HEK293 (cell line): Measurements from ENCODE around the gene KCNS3.

Experiments used
- CTCF ChIA-PET: fragments of 350-600 bp; formaldehyde crosslinking; extraction: SDS; loops from one replicate; lab custom pipeline; 2021; ENCODE audit warnings: antibody characterized with exemption; lab: Yijun Ruan, JAX
- POLR2A ChIA-PET: fragments of 300-600 bp; formaldehyde crosslinking; extraction: SDS; loops from one replicate; lab custom pipeline; 2020; ENCODE audit warnings: antibody characterized with exemption, inconsistent platforms; lab: Yijun Ruan, JAX
- H3K27ac ChIP-seq: fragments of 200-500 bp; sonication (Bioruptor generic); 2 replicates; pipeline ENCODE4 v1.5.1; 2014; ENCODE audit warnings: low read depth, low read length, control low read depth, inconsistent platforms; ENCODE audit errors: extremely low read depth
- H3K36me3 ChIP-seq, 2 experiments: fragments of 200-500 bp in 1 of 2; sonication (Bioruptor generic) in 1 of 2; 1 replicate in 1 of 2; 2 replicates in 1 of 2; pipeline ENCODE4 v1.5.1; 2014 to 2017; ENCODE audit warnings: inconsistent platforms in 2 of 2, low read length in 2 of 2; ENCODE audit not compliant: control insufficient read depth in 2 of 2, insufficient read depth in 1 of 2
- H3K4me1 ChIP-seq: fragments of 200-500 bp; sonication (Bioruptor generic); 2 replicates; pipeline ENCODE4 v1.5.1; 2014; ENCODE audit warnings: mild to moderate bottlenecking, low read length, inconsistent platforms; ENCODE audit not compliant: control insufficient read depth, insufficient read depth
- H3K4me3 ChIP-seq: 2 replicates; pipeline ENCODE4 v1.5.1; 2011; ENCODE audit warnings: low read depth, mild to moderate bottlenecking, control low read depth, low read length, moderate library complexity
- H3K9me3 ChIP-seq: fragments of 200-500 bp; sonication (Bioruptor generic); 2 replicates; pipeline ENCODE4 v1.5.1; 2014; ENCODE audit warnings: low read depth, low read length, inconsistent platforms; ENCODE audit not compliant: control insufficient read depth, insufficient read depth
- GLI4 ChIP-seq: fragments of 450-650 bp; formaldehyde crosslinking; IDR thresholded peaks from 2 replicates; pipeline ENCODE4 v1.5.1; 2016; ENCODE audit warnings: missing biosample characterization, missing genetic modification characterization
- GLIS1 ChIP-seq: fragments of 450-650 bp; formaldehyde crosslinking; IDR thresholded peaks from 2 replicates; pipeline ENCODE4 v1.5.1; 2016; ENCODE audit warnings: missing biosample characterization, missing genetic modification characterization
- MZF1 ChIP-seq: fragments of 450-650 bp; formaldehyde crosslinking; IDR thresholded peaks from 2 replicates; pipeline ENCODE4 v1.5.1; 2017; ENCODE audit warnings: missing biosample characterization, missing genetic modification characterization, borderline replicate concordance
- OVOL3 ChIP-seq: fragments of 450-650 bp; formaldehyde crosslinking; IDR thresholded peaks from 2 replicates; pipeline ENCODE4 v1.5.1; 2016; ENCODE audit warnings: missing biosample characterization, missing genetic modification characterization
- SCRT1 ChIP-seq: fragments of 450-650 bp; formaldehyde crosslinking; IDR thresholded peaks from 2 replicates; pipeline ENCODE4 v1.5.1; 2016; ENCODE audit warnings: missing biosample characterization, missing genetic modification characterization, borderline replicate concordance
- SP7 ChIP-seq: fragments of 450-650 bp; formaldehyde crosslinking; IDR thresholded peaks from 2 replicates; pipeline ENCODE4 v1.5.1; 2016; ENCODE audit warnings: missing biosample characterization, missing genetic modification characterization
- TRIM28 ChIP-seq: IDR thresholded peaks from 2 replicates; pipeline ENCODE4 v1.6.1; 2011; ENCODE audit warnings: low read length, control low read depth, borderline replicate concordance
- WT1 ChIP-seq: fragments of 450-650 bp; formaldehyde crosslinking; IDR thresholded peaks from 2 replicates; pipeline ENCODE4 v1.5.1; 2016; ENCODE audit warnings: missing biosample characterization, missing genetic modification characterization
- ZBTB1 ChIP-seq: fragments of 450-650 bp; formaldehyde crosslinking; IDR thresholded peaks from 2 replicates; pipeline ENCODE4 v1.5.1; 2016; ENCODE audit warnings: missing biosample characterization, missing genetic modification characterization
- ZBTB17 ChIP-seq: fragments of 450-650 bp; formaldehyde crosslinking; IDR thresholded peaks from 2 replicates; pipeline ENCODE4 v1.5.1; 2016; ENCODE audit warnings: missing biosample characterization, missing genetic modification characterization
- ZBTB48 ChIP-seq: fragments of 450-650 bp; formaldehyde crosslinking; IDR thresholded peaks from 2 replicates; pipeline ENCODE4 v1.5.1; 2016; ENCODE audit warnings: missing biosample characterization, missing genetic modification characterization
- ZNF10 ChIP-seq: fragments of 450-650 bp; formaldehyde crosslinking; IDR thresholded peaks from 2 replicates; pipeline ENCODE4 v1.5.1; 2017; ENCODE audit warnings: missing biosample characterization, missing genetic modification characterization
- ZNF140 ChIP-seq: fragments of 450-650 bp; formaldehyde crosslinking; IDR thresholded peaks from 2 replicates; pipeline ENCODE4 v1.5.1; 2016; ENCODE audit warnings: missing biosample characterization, missing genetic modification characterization
- ZNF157 ChIP-seq: fragments of 450-650 bp; formaldehyde crosslinking; IDR thresholded peaks from 2 replicates; pipeline ENCODE4 v1.5.1; 2016; ENCODE audit warnings: missing biosample characterization, missing genetic modification characterization
- ZNF169 ChIP-seq: fragments of 450-650 bp; formaldehyde crosslinking; IDR thresholded peaks from 2 replicates; pipeline ENCODE4 v1.5.1; 2016; ENCODE audit warnings: missing biosample characterization, missing genetic modification characterization
- ZNF211 ChIP-seq: fragments of 450-650 bp; formaldehyde crosslinking; IDR thresholded peaks from 2 replicates; pipeline ENCODE4 v1.5.1; 2016; ENCODE audit warnings: low read depth, missing biosample characterization, missing genetic modification characterization
- ZNF324 ChIP-seq: fragments of 450-650 bp; formaldehyde crosslinking; IDR thresholded peaks from 2 replicates; pipeline ENCODE4 v1.5.1; 2016; ENCODE audit warnings: missing biosample characterization, missing genetic modification characterization
- ZNF341 ChIP-seq: fragments of 450-650 bp; formaldehyde crosslinking; IDR thresholded peaks from 2 replicates; pipeline ENCODE4; 2016; ENCODE audit warnings: low read depth, missing biosample characterization, missing genetic modification characterization
- ZNF423 ChIP-seq: fragments of 450-650 bp; formaldehyde crosslinking; IDR thresholded peaks from 2 replicates; pipeline ENCODE4 v1.5.1; 2016; ENCODE audit warnings: missing biosample characterization, missing genetic modification characterization
- ZNF433 ChIP-seq: fragments of 450-650 bp; formaldehyde crosslinking; IDR thresholded peaks from 2 replicates; pipeline ENCODE4 v1.5.1; 2016; ENCODE audit warnings: missing biosample characterization, missing genetic modification characterization, low read depth
- ZNF548 ChIP-seq: fragments of 450-650 bp; formaldehyde crosslinking; IDR thresholded peaks from 2 replicates; pipeline ENCODE4 v1.5.1; 2016; ENCODE audit warnings: missing biosample characterization, missing genetic modification characterization
- ZNF549 ChIP-seq: fragments of 450-650 bp; IDR thresholded peaks from 2 replicates; pipeline ENCODE4 v1.5.1; 2018; ENCODE audit warnings: missing biosample characterization, missing genetic modification characterization, mild to moderate bottlenecking, inconsistent platforms, moderate library complexity
- ZNF600 ChIP-seq: fragments of 450-650 bp; formaldehyde crosslinking; IDR thresholded peaks from 2 replicates; pipeline ENCODE4 v1.5.1; 2016; ENCODE audit warnings: missing biosample characterization, missing genetic modification characterization
- ZNF621 ChIP-seq: fragments of 450-650 bp; formaldehyde crosslinking; IDR thresholded peaks from 2 replicates; pipeline ENCODE4 v1.5.1; 2017; ENCODE audit warnings: missing biosample characterization, missing genetic modification characterization
- ZNF626 ChIP-seq: fragments of 450-650 bp; sonication (Bioruptor Pico); formaldehyde crosslinking; IDR thresholded peaks from 2 replicates; pipeline ENCODE4 v1.5.1; 2018; ENCODE audit warnings: missing biosample characterization, missing genetic modification characterization, inconsistent platforms
- ZNF785 ChIP-seq: fragments of 450-650 bp; formaldehyde crosslinking; IDR thresholded peaks from 2 replicates; pipeline ENCODE4 v1.5.1; 2016; ENCODE audit warnings: missing biosample characterization, missing genetic modification characterization
- ZSCAN30 ChIP-seq: fragments of 450-650 bp; IDR thresholded peaks from 2 replicates; pipeline ENCODE4 v1.5.1; 2018; ENCODE audit warnings: missing biosample characterization, mild to moderate bottlenecking, missing genetic modification characterization, moderate library complexity
- ZXDB ChIP-seq: fragments of 450-650 bp; formaldehyde crosslinking; IDR thresholded peaks from 2 replicates; pipeline ENCODE4 v1.5.1; 2016; ENCODE audit warnings: missing biosample characterization, missing genetic modification characterization
- TF ChIP-seq, protein P1 (sequence below): fragments of 450-650 bp; formaldehyde crosslinking; IDR thresholded peaks from 2 replicates; pipeline ENCODE4 v1.5.1; 2016; ENCODE audit warnings: missing biosample characterization, missing genetic modification characterization
- TF ChIP-seq, protein P2 (sequence below): fragments of 450-650 bp; formaldehyde crosslinking; IDR thresholded peaks from 2 replicates; pipeline ENCODE4 v1.5.1; 2016; ENCODE audit warnings: missing biosample characterization, missing genetic modification characterization
- TF ChIP-seq, protein P3 (sequence below): fragments of 450-650 bp; formaldehyde crosslinking; IDR thresholded peaks from 2 replicates; pipeline ENCODE4 v1.5.1; 2017; ENCODE audit warnings: missing biosample characterization, missing genetic modification characterization

Gene KCNS3

DNA sequence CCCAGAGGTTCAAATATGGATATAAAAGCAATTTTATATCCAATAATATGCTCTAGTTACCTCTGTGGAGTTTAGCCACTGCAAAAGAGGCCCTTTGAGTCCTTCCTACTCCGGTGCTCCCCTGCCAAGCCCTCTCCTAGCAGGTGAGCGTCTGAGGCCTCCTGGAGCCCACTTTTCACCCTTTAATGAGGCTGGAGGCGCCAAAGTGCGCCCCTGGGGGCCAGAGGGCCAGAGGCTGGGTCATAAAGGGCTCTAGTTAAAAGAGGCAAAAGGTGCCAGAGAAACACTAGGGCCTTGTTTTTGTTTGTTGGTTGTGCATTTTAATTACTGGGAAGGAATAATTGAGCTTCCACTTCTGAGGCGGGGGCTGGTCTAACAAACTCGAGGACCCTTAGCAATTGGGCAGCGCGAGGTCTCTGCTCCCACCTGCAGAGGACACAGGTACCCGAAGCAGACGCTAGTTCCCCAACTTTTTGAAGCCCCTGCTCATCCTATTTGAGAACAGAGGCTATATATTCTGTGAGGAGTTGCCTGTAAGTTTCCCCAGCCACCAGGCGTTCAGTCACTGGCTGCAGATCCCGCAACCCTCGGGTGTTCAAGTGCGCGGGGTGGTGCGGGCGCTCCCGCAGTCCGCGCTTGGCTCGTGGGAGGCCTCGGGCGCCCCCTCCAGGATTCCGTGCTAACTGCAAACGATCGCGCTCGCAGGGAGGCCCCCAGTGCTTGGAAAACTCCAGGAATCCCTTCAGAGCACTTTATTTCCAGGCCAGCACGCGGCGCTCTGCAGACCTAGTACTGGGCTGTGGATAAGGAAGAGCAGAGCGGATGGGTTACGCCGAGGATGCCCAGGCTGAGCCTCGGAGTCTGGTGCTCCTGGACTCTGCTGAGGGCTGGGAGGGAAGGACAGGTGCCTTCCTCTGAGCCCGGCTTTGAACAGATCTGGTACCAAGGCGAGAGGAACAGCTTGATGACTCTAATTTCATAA is 48.1 kb upstream of the KCNS3 start (continued):
- TF ChIP-seq ZNF626 (tag by site-specific recombination) (no peak), ZNF600 (peak; percentile 61; the same call in 1 of the 2 replicates), ZNF157 (no peak), ZBTB1 (tag by site-specific recombination) (0 out of 2 replicates have a peak, but pooled peaks have one; percentile 51), ZNF549 (peak; percentile 82), ZNF211 (tag by site-specific recombination) (no peak), GLI4 (no peak), OVOL3 (no peak), TRIM28 (0 out of 2 replicates have a peak, but pooled peaks have one; percentile 27), ZNF785 (tag by site-specific recombination) (no peak), ZBTB17 (tag by site-specific recombination) (peak; percentile 96), SP7 (tag by site-specific recombination) (peak; percentile 13; the same call in 1 of the 2 replicates), ZSCAN30 (tag by site-specific recombination) (0 out of 2 replicates have a peak, but pooled peaks have one; percentile 10), ZNF423 (tag by site-specific recombination) (no peak), ZXDB (0 out of 2 replicates have a peak, but pooled peaks have one; percentile 31), MZF1 (tag by site-specific recombination) (no peak), GLIS1 (tag by site-specific recombination) (peak; percentile 94)
- TF ChIP-seq, protein P1, sequence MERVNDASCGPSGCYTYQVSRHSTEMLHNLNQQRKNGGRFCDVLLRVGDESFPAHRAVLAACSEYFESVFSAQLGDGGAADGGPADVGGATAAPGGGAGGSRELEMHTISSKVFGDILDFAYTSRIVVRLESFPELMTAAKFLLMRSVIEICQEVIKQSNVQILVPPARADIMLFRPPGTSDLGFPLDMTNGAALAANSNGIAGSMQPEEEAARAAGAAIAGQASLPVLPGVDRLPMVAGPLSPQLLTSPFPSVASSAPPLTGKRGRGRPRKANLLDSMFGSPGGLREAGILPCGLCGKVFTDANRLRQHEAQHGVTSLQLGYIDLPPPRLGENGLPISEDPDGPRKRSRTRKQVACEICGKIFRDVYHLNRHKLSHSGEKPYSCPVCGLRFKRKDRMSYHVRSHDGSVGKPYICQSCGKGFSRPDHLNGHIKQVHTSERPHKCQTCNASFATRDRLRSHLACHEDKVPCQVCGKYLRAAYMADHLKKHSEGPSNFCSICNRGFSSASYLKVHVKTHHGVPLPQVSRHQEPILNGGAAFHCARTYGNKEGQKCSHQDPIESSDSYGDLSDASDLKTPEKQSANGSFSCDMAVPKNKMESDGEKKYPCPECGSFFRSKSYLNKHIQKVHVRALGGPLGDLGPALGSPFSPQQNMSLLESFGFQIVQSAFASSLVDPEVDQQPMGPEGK = peak; percentile 20; the same call in 1 of the 2 replicates
- TF ChIP-seq, protein P2, sequence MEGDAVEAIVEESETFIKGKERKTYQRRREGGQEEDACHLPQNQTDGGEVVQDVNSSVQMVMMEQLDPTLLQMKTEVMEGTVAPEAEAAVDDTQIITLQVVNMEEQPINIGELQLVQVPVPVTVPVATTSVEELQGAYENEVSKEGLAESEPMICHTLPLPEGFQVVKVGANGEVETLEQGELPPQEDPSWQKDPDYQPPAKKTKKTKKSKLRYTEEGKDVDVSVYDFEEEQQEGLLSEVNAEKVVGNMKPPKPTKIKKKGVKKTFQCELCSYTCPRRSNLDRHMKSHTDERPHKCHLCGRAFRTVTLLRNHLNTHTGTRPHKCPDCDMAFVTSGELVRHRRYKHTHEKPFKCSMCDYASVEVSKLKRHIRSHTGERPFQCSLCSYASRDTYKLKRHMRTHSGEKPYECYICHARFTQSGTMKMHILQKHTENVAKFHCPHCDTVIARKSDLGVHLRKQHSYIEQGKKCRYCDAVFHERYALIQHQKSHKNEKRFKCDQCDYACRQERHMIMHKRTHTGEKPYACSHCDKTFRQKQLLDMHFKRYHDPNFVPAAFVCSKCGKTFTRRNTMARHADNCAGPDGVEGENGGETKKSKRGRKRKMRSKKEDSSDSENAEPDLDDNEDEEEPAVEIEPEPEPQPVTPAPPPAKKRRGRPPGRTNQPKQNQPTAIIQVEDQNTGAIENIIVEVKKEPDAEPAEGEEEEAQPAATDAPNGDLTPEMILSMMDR (tag by site-specific recombination) = peak; percentile 96

DNA sequence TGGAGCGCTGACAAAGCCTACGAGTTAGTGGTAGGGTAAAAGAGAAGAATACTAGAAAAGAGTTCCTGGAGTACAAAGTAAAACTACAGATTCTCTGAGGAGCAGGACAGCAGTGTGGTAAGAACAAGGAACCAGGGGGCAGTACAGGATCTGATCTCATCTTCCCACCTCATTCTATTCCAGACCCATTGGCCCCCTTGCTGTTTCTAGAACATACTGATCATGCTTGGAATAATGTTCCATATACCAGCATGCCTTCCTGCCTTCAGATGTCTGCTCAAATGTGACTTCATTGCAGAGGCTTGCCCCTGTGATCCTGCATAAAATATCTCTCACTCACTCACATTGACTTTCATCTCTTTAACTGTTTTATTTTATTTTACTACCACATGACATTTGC is 43.0 kb upstream of the KCNS3 start:
- Histone ChIP-seq H3K4me3 (no peak overlapping the region), H3K9me3 (no peaks in the 10 kb centered on the region), H3K27ac (no peak overlapping the region), H3K36me3 (no peaks in the 10 kb centered on the region), H3K4me1 (no peaks in the 10 kb centered on the region)
- POLR2A ChIA-PET = no interaction called here
- CTCF ChIA-PET = no interaction called here
- TF ChIP-seq, protein P1 = no peak
- TF ChIP-seq ZNF324 (tag by site-specific recombination) (no peak), ZNF621 (tag by site-specific recombination) (no peak), ZBTB17 (tag by site-specific recombination) (no peak), ZNF140 (no peak), WT1 (tag by site-specific recombination) (no peak), TRIM28 (no peak), ZNF169 (no peak), ZNF433 (tag by site-specific recombination) (no peak), ZBTB48 (tag by site-specific recombination) (no peak), ZNF341 (tag by site-specific recombination) (no peak), ZNF626 (tag by site-specific recombination) (no peak), SCRT1 (tag by site-specific recombination) (no peak), ZNF548 (tag by site-specific recombination) (no peak), ZNF10 (no peak)
- TF ChIP-seq, protein P3, sequence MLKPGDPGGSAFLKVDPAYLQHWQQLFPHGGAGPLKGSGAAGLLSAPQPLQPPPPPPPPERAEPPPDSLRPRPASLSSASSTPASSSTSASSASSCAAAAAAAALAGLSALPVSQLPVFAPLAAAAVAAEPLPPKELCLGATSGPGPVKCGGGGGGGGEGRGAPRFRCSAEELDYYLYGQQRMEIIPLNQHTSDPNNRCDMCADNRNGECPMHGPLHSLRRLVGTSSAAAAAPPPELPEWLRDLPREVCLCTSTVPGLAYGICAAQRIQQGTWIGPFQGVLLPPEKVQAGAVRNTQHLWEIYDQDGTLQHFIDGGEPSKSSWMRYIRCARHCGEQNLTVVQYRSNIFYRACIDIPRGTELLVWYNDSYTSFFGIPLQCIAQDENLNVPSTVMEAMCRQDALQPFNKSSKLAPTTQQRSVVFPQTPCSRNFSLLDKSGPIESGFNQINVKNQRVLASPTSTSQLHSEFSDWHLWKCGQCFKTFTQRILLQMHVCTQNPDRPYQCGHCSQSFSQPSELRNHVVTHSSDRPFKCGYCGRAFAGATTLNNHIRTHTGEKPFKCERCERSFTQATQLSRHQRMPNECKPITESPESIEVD (tag by site-specific recombination) = no peak
